HG03354 (cell line): ENCODE data around the gene IRX2.

Source experiments
- ATAC-seq: cut with Tn5 transposase; IDR thresholded peaks from one replicate; pipeline ENCODE4 v1.9.1; 2021; ENCODE audit warnings: mild to moderate bottlenecking; ENCODE audit not compliant: unreplicated experiment, poor library complexity, severe bottlenecking

The IRX2 gene

DNA sequence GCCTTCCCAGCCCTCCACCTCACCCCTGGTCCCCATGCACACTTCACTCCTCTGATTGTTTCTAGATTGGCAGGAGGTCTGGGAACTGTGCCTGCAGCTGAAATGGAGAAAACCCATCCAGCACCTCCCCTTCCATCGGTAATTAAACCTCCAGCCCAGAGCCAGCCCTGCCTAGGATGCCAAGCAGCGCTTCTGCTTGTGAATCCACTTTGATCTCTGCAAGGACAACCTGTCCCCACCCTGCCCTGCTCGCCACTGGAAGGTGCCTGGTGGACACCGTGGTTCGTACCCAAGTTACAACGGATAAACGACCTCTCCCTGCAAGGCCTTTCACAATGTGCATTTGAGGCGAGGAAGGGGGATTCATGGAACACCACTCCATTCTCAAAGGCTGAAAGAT, 50.6 kb downstream of the IRX2 start:
- no peak for ATAC-seq

DNA sequence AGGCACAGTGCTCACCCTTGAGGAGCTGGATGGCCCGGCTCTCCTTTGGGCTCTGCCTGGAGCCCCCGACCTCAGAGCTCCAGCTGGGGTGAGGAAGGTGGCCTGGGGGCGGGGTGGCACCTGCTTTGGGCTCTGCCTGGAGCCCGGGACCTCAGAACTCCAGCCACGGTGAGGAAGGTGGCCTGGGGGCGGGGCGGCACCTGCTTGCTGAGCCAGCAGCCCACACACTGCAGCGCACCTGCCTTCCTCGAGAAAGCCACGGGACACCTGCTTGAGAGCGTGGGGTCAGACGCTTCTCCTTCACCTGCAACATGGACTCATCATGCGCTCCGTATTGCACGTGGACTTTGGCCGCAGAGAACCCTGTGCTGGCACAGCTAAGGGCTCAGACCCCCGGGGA, 51.8 kb downstream of the IRX2 start:
- ATAC-seq: no peak

DNA sequence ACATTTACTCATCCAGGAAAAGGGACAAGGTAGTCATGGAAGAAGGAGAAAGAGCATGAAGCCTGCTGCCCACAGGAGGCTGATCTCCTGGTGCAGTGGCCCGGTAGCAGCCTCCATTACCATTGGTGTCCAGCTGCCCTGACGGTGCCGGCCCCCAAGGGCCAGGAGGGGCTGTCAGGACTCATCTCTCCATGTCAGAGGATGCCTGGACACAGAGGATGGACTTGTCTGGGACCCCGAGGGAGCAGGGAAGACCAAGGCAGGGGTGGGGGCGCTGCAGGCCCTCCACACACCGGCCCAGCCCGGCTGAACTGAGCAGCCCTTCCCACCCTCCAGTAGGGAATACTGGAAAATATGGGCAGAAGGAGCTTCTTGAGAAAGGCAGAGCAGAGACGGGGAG, 52.2 kb downstream of the IRX2 start:
- ATAC-seq: no peak

DNA sequence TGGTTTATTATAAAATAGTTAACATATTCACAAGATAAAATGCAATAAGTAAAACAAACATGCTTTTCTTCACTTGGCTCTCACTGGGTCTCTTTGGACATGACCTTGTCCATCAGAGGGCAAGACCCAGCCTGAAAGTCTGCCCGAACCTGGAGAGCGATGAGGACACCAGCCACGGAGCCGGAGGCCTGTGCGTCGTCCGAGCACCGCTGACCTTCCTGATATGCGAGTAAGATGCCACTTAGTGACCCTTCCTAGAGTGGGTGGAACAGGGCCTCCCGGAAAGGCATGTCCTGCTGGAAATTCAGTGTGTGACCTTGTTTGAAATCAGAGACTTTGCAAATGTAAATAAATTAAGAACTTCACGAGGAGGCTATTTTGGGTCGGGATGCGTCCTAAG, 52.9 kb downstream of the IRX2 start:
- no peak for ATAC-seq

DNA sequence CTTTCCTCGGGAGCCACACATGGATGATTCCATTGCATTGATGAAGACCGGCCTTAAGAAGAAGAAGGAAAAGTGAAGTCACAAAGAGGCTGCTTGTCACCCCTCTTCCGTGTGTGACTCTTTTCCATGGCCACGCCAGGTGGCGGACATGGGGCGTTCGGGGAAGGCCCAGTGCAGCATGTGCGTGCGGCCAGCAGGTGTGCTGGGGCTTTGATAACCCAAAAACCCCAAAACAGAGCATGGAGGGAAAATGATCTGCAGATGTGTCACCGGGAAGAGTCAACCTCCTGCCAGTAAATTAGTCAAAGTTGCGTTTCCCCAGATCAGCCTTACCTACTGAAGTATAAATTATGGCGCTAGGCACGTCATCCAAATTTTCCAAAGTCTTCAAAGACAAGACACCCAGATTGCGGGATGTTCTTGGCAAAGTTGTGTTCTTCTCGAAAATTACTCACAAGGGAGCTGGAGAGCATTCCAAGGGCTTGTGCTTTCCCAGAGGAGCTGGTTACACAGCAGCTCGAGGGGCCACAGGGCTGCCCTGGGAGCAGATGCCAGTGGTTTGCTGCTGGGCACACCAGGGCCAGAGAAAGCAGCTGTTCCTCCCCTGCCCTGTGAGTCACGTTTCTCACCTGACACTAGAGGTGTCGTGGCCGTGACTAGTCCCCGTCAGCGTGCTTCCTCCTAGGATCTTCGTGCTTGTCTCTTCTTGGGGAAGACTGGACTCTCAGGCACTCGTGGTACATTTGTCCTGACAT, 53.9 kb downstream of the IRX2 start:
- ATAC-seq: no peak

DNA sequence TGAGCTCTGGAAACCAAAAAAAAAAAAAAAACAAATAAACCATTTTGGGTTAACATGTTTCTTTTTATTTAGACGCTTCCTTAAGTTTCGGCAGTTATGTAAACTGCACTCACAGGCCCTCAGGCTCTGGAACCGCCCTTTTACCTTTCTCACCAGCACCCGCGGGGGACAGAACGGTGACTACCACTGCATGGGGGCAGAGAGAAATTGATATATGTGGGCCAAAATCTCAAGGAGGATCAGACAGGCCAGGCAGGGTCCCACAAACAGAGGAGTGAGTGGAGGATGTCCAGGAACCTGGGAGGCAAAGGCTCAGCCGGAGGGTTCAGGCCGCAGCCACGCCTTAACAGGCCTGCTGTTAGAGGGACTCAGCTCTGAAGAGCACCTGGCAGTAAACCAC, 54.4 kb downstream of the IRX2 start:
- no peak for ATAC-seq
